K562 (cell line): ENCODE results near the gene LDB1. TPM values are rescaled to one million over a fixed set of nuclear protein-coding genes. Genes with fewer than 3 reads are reported as not detected.

Experiments used
- CBFA2T2 ChIP-seq: fragments of 450-650 bp; conservative IDR thresholded peaks from 2 replicates; pipeline ENCODE4 v1.6.1; 2017; ENCODE audit warnings: mild to moderate bottlenecking
- E2F3 ChIP-seq: fragments of 250-450 bp; sonication (Bioruptor Pico); IDR thresholded peaks from 2 replicates; pipeline ENCODE4 v1.4.0; 2020; ENCODE audit warnings: mild to moderate bottlenecking
- KDM2B ChIP-seq: fragments of 250-450 bp; sonication (Bioruptor Pico); IDR thresholded peaks from 2 replicates; pipeline ENCODE4 v1.8.0; 2021; ENCODE audit warnings: mild to moderate bottlenecking, moderate library complexity
- KLF13 ChIP-seq: fragments of 450-650 bp; IDR thresholded peaks from 2 replicates; pipeline ENCODE4 v1.6.1; 2016; ENCODE audit warnings: missing genetic modification characterization, low read depth, mild to moderate bottlenecking, missing compliant biosample characterization, moderate library complexity, borderline replicate concordance
- NCOA2 ChIP-seq, 2 experiments: fragments of 450-650 bp; IDR thresholded peaks; 2 replicates each; pipeline ENCODE4 v1.6.1; 2018; ENCODE audit warnings: mild to moderate bottlenecking in 2 of 2, moderate library complexity in 1 of 2; ENCODE audit not compliant: partially characterized antibody in 2 of 2
- SNRNP70 ChIP-seq: fragments of 200-400 bp; formaldehyde crosslinking; optimal IDR thresholded peaks from 2 replicates; pipeline ENCODE3; 2017; ENCODE audit warnings: low read depth, low read length
- ZNF174 ChIP-seq: fragments of 250-450 bp; sonication (Bioruptor Pico); IDR thresholded peaks from 2 replicates; pipeline ENCODE4 v1.4.0; 2020; ENCODE audit warnings: mild to moderate bottlenecking
- ZNF316 ChIP-seq: fragments of 450-650 bp; IDR thresholded peaks from 2 replicates; pipeline ENCODE4 v1.6.1; 2016
- polyA plus RNA-seq, 8 experiments: library from polyadenylated mRNA; depleted of rRNA in 4 of 8; stranded (reverse) in 5 of 8; unstranded in 3 of 8; fragments of >200 nt; fragmentation: Nextera tagmentation in 2 of 8; fragmentation: Illumina TruSeq in 1 of 8; extraction: Ambion mirVana in 2 of 8; extraction: Trizol in 1 of 8; gene quantifications; 2 replicates each; pipeline versions ENCODE4 v1.2.1 to v1.2.3, GENCODE V29; 2011 to 2014; ENCODE audit warnings: inconsistent platforms in 1 of 8, missing spikeins in 1 of 8
- total RNA-seq, 7 experiments: library from RNA; depleted of rRNA in 6 of 7; stranded (reverse); fragments of >200 nt in 6 of 7; fragmentation: Illumina TruSeq in 2 of 7; extraction: Trizol in 2 of 7; gene quantifications; 2 replicates each; pipeline versions ENCODE4 v1.2.1 to v1.2.3, GENCODE V29; 2011 to 2021; ENCODE audit warnings: low replicate concordance in 1 of 7
- TF ChIP-seq, protein P1 (sequence below): fragments of 450-650 bp; IDR thresholded peaks from 2 replicates; pipeline ENCODE4 v1.6.1; 2016; ENCODE audit warnings: mild to moderate bottlenecking, moderate library complexity
- TF ChIP-seq, protein P2 (sequence below): sonication (generic); formaldehyde crosslinking; IDR thresholded peaks from 2 replicates; pipeline ENCODE4 v1.9.0; 2022; ENCODE audit warnings: mild to moderate bottlenecking, missing genetic modification reagents
- TF ChIP-seq, protein P3 (sequence below): fragments of 450-650 bp; IDR thresholded peaks from 2 replicates; pipeline ENCODE4 v1.6.1; 2016; ENCODE audit warnings: borderline replicate concordance
- TF ChIP-seq, protein P4 (sequence below): fragments of 450-650 bp; IDR thresholded peaks from 2 replicates; pipeline ENCODE4 v1.6.1; 2017; ENCODE audit warnings: antibody characterized with exemption
- TF ChIP-seq, protein P5 (sequence below): sonication (generic); formaldehyde crosslinking; IDR thresholded peaks from 2 replicates; pipeline ENCODE4 v1.8.0; 2022; ENCODE audit warnings: mild to moderate bottlenecking, missing genetic modification reagents

LDB1 gene
- total and polyA plus RNA-seq, 9 of the 15 experiments (the other 6 are each of a cell fraction or from before 2014, with no cell fraction given): 1.9 to 137 (median 105) TPM

DNA sequence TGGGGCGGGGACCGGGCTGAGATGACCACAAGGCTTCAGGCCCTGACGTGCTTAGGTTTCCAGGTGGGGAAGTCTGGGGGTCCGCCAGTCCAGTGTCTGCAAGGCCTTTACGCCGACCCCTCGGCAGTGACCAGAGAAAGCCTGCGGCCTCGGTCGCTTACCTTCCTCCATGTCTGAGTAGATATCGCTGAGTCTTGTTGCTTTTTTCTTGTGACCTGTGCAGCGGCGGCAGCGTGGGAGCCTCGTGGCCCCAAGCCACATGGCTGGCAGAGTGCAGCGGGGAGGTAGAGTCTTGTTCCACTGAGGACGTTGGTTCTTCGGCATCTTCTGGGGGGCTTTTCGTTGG, 32.4 kb upstream of the LDB1 start (continued):
- TF ChIP-seq, protein P1, sequence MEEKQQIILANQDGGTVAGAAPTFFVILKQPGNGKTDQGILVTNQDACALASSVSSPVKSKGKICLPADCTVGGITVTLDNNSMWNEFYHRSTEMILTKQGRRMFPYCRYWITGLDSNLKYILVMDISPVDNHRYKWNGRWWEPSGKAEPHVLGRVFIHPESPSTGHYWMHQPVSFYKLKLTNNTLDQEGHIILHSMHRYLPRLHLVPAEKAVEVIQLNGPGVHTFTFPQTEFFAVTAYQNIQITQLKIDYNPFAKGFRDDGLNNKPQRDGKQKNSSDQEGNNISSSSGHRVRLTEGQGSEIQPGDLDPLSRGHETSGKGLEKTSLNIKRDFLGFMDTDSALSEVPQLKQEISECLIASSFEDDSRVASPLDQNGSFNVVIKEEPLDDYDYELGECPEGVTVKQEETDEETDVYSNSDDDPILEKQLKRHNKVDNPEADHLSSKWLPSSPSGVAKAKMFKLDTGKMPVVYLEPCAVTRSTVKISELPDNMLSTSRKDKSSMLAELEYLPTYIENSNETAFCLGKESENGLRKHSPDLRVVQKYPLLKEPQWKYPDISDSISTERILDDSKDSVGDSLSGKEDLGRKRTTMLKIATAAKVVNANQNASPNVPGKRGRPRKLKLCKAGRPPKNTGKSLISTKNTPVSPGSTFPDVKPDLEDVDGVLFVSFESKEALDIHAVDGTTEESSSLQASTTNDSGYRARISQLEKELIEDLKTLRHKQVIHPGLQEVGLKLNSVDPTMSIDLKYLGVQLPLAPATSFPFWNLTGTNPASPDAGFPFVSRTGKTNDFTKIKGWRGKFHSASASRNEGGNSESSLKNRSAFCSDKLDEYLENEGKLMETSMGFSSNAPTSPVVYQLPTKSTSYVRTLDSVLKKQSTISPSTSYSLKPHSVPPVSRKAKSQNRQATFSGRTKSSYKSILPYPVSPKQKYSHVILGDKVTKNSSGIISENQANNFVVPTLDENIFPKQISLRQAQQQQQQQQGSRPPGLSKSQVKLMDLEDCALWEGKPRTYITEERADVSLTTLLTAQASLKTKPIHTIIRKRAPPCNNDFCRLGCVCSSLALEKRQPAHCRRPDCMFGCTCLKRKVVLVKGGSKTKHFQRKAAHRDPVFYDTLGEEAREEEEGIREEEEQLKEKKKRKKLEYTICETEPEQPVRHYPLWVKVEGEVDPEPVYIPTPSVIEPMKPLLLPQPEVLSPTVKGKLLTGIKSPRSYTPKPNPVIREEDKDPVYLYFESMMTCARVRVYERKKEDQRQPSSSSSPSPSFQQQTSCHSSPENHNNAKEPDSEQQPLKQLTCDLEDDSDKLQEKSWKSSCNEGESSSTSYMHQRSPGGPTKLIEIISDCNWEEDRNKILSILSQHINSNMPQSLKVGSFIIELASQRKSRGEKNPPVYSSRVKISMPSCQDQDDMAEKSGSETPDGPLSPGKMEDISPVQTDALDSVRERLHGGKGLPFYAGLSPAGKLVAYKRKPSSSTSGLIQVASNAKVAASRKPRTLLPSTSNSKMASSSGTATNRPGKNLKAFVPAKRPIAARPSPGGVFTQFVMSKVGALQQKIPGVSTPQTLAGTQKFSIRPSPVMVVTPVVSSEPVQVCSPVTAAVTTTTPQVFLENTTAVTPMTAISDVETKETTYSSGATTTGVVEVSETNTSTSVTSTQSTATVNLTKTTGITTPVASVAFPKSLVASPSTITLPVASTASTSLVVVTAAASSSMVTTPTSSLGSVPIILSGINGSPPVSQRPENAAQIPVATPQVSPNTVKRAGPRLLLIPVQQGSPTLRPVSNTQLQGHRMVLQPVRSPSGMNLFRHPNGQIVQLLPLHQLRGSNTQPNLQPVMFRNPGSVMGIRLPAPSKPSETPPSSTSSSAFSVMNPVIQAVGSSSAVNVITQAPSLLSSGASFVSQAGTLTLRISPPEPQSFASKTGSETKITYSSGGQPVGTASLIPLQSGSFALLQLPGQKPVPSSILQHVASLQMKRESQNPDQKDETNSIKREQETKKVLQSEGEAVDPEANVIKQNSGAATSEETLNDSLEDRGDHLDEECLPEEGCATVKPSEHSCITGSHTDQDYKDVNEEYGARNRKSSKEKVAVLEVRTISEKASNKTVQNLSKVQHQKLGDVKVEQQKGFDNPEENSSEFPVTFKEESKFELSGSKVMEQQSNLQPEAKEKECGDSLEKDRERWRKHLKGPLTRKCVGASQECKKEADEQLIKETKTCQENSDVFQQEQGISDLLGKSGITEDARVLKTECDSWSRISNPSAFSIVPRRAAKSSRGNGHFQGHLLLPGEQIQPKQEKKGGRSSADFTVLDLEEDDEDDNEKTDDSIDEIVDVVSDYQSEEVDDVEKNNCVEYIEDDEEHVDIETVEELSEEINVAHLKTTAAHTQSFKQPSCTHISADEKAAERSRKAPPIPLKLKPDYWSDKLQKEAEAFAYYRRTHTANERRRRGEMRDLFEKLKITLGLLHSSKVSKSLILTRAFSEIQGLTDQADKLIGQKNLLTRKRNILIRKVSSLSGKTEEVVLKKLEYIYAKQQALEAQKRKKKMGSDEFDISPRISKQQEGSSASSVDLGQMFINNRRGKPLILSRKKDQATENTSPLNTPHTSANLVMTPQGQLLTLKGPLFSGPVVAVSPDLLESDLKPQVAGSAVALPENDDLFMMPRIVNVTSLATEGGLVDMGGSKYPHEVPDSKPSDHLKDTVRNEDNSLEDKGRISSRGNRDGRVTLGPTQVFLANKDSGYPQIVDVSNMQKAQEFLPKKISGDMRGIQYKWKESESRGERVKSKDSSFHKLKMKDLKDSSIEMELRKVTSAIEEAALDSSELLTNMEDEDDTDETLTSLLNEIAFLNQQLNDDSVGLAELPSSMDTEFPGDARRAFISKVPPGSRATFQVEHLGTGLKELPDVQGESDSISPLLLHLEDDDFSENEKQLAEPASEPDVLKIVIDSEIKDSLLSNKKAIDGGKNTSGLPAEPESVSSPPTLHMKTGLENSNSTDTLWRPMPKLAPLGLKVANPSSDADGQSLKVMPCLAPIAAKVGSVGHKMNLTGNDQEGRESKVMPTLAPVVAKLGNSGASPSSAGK: peak; percentile 52; the same call in 1 of the 2 replicates
- TF ChIP-seq, protein P2, sequence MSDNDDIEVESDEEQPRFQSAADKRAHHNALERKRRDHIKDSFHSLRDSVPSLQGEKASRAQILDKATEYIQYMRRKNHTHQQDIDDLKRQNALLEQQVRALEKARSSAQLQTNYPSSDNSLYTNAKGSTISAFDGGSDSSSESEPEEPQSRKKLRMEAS (CRISPR knock-in tag): peak; percentile 84
- TF ChIP-seq ZNF316: no peak; the same call in 1 of the 2 replicates
- no peak for TF ChIP-seq ZNF174 (CRISPR knock-in tag)
- no peak for TF ChIP-seq KDM2B (CRISPR knock-in tag)
- TF ChIP-seq CBFA2T2: no peak
- no peak for TF ChIP-seq E2F3 (CRISPR knock-in tag)
- no peak for TF ChIP-seq SNRNP70
- TF ChIP-seq, protein P3, sequence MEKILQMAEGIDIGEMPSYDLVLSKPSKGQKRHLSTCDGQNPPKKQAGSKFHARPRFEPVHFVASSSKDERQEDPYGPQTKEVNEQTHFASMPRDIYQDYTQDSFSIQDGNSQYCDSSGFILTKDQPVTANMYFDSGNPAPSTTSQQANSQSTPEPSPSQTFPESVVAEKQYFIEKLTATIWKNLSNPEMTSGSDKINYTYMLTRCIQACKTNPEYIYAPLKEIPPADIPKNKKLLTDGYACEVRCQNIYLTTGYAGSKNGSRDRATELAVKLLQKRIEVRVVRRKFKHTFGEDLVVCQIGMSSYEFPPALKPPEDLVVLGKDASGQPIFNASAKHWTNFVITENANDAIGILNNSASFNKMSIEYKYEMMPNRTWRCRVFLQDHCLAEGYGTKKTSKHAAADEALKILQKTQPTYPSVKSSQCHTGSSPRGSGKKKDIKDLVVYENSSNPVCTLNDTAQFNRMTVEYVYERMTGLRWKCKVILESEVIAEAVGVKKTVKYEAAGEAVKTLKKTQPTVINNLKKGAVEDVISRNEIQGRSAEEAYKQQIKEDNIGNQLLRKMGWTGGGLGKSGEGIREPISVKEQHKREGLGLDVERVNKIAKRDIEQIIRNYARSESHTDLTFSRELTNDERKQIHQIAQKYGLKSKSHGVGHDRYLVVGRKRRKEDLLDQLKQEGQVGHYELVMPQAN: peak; percentile 93
- no peak for TF ChIP-seq KLF13 (tag)
- TF ChIP-seq, protein P4, sequence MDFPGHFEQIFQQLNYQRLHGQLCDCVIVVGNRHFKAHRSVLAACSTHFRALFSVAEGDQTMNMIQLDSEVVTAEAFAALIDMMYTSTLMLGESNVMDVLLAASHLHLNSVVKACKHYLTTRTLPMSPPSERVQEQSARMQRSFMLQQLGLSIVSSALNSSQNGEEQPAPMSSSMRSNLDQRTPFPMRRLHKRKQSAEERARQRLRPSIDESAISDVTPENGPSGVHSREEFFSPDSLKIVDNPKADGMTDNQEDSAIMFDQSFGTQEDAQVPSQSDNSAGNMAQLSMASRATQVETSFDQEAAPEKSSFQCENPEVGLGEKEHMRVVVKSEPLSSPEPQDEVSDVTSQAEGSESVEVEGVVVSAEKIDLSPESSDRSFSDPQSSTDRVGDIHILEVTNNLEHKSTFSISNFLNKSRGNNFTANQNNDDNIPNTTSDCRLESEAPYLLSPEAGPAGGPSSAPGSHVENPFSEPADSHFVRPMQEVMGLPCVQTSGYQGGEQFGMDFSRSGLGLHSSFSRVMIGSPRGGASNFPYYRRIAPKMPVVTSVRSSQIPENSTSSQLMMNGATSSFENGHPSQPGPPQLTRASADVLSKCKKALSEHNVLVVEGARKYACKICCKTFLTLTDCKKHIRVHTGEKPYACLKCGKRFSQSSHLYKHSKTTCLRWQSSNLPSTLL: no peak
- no peak for TF ChIP-seq NCOA2 (IDR thresholded peaks at IDR 0.05; ENCODE audit: partially characterized antibody in 2 of 2)
- TF ChIP-seq, protein P5, sequence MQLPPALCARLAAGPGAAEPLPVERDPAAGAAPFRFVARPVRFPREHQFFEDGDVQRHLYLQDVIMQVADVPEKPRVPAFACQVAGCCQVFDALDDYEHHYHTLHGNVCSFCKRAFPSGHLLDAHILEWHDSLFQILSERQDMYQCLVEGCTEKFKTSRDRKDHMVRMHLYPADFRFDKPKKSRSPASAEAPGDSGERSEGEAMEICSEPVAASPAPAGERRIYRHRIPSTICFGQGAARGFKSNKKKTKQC (CRISPR knock-in tag): no peak
